Fibroblast of gingiva (primary cell): ENCODE data around the gene TSSC4.

ENCODE experiments used
- DNase-seq: peaks from one replicate; pipeline ENCODE4 v3.0.0-alpha.2; 2011; ENCODE audit warnings: low read depth

Gene TSSC4

DNA sequence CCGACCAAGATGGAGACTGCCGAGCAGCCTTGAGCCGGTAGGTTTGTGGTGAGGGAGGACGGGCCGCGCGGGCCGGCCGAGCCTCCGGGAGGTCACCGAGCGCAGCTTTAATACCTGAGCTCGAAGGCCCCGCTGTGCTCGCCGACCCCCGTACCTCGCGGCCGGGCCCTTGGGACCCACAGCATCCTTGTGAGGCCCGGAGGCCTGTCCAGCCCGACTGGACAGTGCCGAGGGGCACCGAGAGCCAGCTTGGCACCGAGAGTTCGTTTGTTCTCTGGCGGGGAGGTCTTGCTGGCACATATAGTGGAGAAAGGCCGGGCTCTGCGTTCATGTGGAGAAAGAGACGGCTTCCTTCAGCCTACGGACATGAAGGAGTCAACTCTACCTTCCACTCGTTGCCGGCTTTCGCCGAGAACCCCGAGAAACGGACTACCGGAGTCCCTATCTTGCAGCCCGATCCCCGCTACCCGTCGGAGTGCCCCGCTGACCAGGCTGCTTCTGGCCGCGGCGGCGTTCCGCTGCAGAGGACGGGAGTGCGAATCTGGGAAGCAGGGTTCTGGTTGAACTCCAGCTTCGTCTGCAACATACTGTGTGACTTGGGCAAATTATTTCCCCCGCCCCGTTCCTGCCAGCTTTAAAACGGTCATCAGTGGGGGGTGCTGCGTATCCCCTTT, 349 bp downstream of the TSSC4 start:
- DNase-seq, result peak; percentile 27

DNA sequence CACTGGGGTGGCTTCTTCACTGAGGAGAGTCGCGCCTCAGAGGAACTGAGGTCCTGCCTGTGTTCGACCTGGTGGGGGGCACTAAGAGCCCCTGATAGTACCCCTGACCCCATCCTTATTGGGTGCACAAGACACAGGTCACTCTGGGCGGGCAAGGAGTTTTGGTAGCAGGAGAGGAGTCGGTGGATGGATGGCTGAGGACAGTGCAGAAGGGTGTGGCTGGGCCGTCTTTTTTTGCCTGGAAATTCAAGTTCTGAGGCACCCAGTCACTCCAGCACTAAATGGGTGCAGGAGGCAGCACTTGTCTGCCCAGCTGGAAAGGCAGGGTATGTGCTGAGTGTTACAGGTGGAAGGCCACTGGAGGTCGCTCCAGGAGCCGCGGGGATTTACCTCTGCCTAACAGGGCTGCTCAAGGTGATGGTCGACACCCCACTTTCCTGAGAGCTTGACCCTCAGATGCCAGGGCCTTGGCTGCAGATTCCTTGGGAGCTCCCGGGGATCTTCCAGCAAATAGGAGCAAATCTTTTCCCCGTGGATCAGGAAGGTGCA, 960 bp downstream of the TSSC4 start:
- DNase-seq, result no peak

DNA sequence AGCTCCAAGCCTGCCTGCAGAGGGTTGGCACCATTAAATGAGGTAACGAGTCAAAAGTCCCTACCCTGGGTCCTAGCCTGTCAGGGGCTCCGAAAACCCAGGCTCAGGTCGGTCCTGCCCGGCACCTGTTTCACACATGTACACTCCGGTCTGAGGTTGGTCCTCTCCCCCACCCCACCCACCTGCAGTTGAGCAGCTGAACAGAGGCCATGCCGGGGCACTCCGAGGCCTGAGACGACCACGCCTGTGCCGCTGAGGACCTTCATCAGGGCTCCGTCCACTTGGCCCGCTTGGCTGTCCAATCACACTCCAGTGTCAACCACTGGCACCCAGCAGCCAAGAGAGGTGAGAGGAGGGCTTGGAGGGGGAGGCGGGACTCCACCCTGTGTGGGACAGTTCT, 1.6 kb downstream of the TSSC4 start:
- no peak for DNase-seq

DNA sequence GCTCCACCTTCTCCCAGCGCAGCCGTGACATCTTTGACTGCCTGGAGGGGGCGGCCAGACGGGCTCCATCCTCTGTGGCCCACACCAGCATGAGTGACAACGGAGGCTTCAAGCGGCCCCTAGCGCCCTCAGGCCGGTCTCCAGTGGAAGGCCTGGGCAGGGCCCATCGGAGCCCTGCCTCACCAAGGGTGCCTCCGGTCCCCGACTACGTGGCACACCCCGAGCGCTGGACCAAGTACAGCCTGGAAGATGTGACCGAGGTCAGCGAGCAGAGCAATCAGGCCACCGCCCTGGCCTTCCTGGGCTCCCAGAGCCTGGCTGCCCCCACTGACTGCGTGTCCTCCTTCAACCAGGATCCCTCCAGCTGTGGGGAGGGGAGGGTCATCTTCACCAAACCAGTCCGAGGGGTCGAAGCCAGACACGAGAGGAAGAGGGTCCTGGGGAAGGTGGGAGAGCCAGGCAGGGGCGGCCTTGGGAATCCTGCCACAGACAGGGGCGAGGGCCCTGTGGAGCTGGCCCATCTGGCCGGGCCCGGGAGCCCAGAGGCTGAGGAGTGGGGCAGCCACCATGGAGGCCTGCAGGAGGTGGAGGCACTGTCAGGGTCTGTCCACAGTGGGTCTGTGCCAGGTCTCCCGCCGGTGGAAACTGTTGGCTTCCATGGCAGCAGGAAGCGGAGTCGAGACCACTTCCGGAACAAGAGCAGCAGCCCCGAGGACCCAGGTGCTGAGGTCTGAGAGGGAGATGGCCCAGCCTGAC, 2.5 kb downstream of the TSSC4 start:
- DNase-seq, result no peak

DNA sequence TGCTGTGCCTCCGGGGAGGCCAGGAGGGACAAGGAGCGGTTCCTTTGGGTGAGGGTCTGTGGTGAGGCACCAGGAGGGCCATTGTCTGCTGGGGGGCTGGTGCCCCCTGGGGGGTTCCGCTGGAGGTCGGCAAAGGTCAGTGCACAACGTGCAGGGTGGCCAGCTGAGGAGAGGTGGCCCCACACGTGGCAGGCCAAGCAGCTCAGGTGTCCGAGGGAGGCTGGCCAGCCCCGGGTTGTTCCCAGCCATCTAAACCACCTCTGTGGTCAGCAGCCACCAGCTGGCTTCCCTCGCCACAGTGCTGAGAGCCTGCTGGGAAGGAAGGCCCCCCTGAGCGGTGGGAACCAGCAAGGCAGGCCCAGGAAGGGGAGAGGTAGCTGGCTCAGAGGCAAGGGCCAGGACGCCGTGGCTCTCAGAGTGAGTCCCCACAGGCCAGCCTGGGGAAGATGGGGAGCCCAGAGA, 4.2 kb downstream of the TSSC4 start:
- DNase-seq, result no peak

DNA sequence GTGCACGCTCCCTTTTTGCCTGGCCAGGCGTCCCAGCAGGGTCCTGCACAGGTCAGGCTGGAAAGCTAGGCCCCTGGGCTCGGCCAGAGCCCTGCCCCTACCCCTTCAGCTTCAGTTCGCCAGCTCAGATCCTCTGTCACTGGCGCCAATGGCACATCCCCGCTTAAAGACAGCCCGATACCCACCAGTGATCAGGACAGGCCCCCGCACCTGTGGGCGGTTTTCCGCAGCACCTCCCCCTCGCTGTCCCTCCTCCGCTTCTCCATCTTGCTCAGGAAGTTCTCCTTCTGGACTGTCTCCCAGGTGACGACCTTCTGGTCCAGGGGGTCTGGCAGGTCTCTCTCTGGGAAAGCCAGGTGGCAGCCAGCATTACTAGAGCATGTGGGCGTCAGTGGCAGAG, 5.9 kb downstream of the TSSC4 start:
- DNase-seq, result no peak

DNA sequence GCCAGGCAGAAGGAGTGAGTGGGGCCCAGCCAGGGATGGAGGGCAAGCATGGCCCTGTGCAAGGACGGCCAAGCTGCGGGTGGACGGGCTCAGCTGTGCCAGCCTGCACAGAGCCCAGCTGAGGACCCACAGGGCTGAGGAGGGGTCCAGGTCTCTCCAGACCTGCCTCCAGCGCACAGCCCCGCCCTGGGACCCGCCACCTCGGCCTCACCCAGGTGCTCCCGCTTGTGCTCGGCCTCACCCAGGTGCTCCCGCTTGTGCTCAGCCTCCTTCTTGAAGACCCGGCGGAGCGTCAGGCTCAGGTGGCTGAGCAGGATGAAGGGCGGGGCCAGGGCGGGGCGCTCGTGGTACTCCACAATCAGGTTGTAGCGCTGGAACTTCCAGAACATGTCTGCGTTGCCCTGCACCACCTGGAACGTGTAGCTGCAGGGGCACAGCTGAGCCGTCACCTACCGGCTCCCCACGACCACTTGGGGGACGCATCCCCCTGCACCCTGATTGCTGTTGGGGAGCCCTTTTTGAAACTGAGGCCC, 6.4 kb downstream of the TSSC4 start:
- DNase-seq, result no peak

DNA sequence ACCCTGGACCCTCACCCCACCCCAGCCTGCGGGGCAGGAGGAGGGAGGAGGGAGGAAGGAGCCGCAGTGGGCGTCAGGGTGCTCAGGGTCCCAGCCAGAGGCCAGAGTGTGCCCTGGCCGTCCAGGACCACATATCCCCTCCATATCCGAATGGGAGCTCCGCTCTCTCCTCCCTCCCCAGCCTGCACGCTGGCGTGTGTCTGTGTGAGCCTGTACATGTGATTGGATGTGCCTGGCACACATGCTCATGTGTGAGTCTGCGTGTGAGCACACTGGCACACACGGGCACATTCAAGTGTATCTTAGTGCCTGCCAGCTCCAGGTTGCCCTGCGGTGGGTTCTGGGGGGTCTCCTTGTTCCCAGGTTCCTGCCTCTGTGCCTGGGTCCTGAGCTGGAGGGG, 8.1 kb downstream of the TSSC4 start:
- DNase-seq, result no peak

DNA sequence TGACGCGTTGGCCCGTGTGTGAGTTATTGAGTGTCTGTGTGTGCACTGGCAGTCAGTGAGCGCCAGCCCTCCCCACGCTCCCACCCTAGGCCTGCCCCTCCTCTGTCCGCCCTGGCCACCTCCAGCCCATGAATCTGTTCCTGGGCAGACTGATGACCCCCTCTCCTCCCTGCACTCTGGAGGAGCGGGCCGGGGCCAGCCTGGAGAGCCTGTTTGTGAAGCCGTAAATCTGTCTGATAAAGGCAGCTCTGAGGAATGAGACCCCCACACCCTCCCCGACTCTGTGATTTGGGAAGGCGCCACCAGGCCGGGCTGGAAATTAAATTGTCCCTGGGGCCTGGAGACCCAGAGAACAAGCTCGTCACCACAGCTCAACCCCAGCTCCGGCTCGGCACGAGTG, 8.6 kb downstream of the TSSC4 start:
- DNase-seq, result no peak

DNA sequence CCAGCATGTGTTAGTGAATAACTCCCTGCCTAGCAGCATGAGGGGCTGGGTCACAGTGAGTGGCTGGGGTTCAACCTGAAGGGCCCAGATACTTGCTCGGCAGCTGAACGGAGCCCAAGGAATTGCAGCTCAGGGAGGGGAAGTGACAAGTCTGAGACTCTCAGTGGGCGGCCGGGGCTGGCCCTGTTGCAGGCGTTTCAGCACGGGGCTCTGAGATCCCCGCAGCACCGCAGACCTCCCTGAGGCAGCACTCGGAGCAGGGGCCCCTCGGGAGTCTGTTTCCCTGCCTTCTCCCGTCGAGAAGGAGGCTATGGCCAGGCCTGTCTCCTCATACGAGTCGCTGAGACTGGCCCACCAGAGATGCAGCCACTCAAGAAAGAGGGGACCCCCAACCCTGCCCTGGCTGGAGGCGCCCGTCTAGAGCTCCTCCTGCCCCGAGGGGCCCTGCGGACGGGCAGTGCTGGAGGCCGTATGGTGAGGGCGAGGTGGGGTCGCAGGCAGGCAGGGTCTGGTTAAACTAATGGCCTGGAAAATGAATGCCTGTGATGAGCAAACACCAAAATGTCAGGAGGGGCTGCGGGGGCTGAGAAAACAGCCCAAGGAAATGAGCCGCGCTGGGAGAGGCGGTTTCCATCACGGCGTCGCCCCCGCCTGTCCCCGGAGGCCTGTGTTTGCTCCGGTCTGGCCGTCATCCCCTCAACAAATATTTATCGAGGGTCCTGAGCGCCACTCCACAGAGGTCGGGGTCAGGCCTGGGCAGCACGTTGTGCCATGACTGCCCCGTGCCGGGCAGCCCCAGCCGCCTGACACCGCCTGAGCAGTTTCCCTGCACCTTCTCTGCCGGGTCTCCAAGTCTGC, 9.3 kb downstream of the TSSC4 start:
- no peak for DNase-seq

DNA sequence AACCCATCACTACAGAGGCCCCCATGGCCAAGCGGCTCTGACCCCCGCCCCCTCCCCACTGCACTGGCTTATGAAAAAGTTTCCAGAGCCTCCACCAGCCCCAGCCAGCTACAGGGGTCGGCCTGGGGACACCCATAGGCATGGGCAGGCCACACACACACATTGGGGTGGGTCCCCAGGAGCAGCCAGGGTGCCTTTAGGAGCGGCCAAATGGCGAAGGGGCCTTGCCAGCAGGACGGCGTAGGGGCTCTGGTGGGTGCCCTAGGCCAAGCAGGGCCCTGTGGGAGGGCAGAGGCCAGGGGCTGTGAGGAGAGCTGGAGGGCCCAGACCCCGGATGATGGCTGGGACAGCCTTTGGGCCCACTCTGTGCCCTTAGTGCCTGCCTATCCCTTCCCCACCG, 10.1 kb downstream of the TSSC4 start:
- no peak for DNase-seq

DNA sequence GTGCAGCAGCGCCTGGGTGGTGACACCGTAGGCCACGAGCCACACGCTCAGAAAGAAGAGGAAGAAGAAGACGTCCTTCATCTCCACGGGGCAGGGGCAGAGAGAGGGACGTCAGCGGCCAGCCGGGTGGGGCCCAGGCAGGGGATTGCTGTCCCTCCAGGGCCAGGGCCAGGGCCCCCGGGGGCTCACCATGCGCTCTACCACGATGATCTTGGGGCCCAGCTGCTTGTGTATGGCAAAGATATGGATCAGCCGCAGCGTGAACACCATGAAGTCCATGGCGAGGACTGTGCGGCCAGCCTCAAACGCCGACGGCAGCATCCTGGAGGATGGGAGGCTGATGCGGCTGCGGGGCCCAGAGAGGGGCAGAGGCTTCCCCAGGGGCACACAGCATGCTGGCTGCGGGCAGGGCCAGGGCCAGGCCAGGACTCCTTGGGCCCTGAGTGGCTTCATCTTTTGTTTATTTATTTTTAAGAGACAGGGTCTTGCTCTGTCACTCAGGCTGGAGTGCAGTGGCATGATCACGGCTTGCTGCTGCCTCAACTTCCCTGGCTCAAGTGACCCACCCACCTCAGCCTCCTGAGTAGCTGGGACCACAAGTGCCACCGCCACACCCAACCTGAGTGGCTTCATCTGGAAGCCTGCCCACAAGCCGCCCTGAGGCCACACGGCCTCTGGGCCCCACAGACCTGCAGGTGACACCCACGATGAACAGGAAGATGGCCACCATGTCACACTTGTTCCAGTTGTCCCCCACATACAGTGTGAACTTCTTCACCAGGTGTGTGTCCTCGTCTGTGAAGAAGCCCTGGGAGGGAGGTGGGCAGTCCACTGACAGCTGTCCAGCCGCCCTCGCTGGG, 11.1 kb downstream of the TSSC4 start:
- no peak for DNase-seq

DNA sequence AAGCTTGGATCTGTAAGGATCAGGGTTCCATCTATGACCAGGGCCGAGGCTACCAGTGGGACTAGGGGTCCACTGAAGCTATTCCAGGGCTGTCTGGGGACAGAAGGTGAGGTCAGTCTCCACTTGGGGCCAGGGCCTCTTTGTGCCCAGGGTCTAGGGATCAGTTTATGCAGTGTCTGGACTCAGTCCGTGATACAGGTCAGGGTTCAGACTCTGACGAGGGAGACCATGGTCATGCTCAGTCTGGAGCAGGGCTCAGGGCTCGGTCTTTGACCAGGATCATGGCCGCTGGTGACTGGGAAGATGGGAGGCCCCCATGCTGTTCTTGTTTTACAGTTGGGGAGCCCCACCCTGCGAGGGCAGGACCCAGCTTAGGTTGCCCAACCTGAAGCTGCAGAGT, 11.8 kb downstream of the TSSC4 start:
- DNase-seq, result no peak

DNA sequence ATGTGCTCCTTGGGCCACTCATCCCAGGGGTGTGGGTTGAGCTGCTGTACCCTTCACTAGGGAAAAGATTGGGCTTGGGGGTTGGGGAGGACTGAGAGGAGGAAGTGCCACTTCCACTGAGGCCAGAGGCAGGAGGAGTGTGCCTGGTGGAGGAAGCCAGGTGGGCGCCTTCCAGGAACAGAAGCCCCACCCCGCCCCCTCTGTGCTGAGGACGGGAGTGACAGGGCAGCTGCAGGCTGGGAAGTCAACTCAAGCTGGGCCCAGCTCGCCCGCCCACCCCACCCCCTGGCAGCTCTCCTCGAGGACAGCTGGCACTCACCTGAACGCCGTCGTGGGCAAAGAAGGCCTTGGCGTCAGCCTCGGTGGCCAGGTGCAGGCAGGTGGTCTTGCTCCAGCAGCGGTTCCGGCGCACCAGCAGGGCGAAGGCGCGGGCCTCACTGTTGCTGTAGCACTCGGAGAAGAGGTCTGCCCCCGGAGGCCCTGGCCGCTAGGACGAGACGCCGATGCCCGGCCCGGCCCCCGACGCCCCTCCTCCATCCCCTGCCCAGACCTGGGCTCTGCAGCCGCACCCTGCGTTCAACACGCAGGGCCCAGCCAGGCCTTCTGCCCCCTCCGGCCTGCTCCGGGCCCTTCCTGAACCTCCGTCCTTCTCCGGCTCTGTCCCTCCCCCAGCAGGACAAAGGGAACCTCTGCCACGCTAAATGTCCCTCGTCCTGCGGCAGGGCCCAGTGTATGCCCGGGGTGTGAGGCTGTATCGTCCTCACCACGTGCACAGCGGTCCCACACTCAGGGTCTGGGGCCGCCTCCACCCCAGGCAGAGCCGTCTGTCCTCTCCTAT, 13.4 kb downstream of the TSSC4 start:
- DNase-seq, result no peak

DNA sequence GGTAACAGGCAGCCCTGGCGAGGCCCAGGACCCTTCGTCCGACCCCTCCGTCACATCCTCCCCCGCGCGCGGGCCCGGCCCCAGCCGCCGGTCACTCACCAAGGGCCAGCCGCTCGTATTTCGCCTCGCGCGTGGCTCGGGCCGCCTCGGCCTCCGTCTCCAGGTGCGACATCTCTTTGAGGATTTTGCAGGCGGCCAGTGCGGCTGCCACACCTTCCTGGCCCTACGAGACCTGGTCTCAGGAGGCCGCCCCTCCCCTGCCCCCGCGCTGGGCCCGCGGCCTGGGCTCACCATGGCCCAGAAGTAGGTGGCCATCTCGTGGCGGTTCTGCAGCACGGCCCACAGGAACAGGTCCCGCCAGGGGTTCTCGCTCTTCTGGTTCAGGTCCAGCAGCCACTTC, 14.1 kb downstream of the TSSC4 start:
- no peak for DNase-seq

DNA sequence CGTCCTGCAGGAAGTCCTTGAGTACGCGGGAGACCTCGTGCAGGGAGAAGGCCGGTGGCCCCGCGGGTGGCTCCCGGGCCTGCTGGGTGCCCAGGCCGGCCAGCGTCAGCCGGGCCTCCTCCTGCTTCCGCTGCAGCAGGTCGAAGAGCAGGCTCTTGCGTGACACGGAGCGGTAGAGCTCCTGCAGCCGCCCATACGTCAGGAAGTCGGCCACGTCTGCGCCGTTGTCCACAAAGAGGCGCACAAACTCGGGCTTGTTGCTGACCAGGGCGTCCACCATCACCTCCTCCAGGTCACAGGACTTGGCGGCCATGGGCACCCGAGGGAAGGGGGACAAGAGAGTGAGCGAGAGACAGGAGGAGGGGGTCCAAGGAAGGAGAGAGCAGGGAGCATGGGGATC, 14.6 kb downstream of the TSSC4 start:
- no peak for DNase-seq

DNA sequence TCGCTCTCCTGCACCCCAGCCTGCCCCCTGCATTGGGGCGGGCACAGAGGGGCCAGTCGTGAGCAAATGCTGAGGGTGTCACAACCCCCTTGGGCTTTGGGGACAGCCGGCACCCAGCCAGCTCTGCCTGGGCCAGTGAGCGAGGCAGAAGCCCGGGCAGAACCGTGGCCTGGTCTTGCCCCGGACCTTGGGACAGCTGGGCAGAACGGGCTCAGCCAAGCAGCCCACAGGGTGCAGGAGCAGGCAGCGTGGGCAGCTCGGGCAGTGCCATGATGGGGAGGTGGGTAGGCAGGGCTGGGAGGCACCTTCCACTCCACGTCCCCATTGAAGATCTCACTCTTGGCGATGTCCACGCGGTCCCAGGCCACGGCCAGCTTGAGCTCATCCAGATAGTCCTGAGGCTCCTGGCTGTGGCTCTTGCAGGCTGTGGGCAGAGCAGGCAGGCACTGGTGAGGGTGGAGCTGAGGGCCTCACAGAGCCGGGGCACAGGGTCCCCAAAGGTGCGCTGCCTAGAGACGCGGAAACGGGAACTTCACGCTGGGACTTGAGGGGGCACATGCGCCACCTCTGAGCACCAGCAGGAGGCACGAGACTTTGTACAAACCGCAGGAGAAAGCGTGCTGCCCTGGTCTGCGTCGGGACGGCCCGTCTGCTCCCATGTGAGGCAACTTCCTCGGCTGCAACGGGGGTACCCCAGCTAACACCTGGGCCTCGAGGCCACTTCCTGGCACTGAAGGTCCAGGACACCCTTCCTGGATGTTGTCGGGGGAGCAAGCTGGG, 15.2 kb downstream of the TSSC4 start:
- DNase-seq, result no peak

DNA sequence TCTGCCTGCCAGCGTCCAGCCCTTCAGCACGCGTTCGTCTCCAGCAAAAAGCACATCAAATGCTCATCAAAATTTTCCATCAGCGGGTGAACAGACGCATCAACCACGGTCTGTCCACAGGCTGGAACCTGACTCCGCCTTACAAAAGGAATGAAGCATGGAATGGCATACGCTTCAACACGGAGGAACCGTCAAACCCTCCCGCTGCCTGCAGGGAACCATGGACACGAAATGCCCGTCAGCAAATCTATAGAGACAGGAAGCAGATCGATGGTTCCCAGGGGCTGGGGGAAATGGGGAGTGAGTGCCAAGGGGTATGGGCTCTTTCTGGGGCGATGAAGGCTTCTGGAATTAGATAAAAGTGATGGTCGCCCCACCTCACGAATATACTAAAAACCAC, 16.2 kb downstream of the TSSC4 start:
- DNase-seq, result no peak

DNA sequence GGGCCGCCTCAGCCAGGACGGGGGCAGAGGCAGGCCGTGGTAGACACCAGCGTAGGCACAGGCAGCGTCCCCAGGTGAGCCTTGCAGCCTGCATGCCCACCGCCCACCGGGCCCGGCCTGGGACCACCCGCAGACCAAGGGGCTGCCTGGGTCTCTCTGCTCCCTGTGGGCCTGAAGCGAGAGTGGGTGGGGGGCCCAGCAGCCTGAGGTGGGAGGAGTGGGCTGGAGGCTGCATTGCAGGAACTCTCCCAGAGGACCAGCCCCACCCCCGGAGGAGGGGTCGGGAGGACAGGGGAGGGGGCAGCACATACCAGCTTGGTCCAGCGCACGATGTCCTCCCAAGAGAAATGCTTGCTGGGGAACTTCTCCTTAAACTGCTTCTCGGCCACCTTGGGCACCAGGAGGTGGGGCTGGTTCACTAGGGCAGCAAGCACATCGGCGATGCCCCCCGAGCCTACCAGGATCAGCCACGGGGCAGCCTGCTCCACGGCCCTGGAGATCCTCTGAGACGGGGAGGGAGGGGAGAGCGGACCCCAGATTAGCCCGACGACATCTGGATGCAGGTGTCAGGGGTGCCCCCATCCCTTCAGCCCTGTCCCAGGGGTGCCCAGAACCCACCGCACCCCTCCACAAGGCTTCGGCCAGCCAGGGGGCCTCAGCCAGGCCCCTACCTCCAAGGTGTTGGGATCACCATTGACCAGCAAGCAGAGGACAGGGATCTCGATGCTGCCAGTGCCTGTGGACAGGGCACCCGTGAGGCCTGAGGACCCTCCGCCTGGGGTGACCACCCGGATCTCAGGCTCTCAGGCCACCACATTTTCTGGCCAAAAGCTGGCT, 17.5 kb downstream of the TSSC4 start:
- no peak for DNase-seq
